Suprapubic skin (tissue), 4 donors: Measurements from ENCODE around the gene NFATC3.

Source experiments
- EP300 ChIP-seq: sonication (generic); formaldehyde crosslinking; IDR thresholded peaks from one replicate; pipeline ENCODE4 v1.6.1; 2017; ENCODE audit warnings: antibody characterized with exemption
- POLR2AphosphoS5 ChIP-seq, 3 donors: sonication (generic); formaldehyde crosslinking; IDR thresholded peaks; one replicate each; pipeline ENCODE4 v1.6.1; 2017; ENCODE audit warnings: antibody characterized with exemption in 3 of 3
- TF ChIP-seq, protein P1 (sequence below), 2 donors: fragments of 200-600 bp in 1 of 2; fragments of 450-650 bp in 1 of 2; sonication (generic) in 1 of 2; IDR thresholded peaks; one replicate each; pipeline ENCODE4 v1.5.1; 2016 to 2019; ENCODE audit warnings: antibody characterized with exemption in 2 of 2, mild to moderate bottlenecking in 1 of 2, moderate library complexity in 1 of 2

DNA sequence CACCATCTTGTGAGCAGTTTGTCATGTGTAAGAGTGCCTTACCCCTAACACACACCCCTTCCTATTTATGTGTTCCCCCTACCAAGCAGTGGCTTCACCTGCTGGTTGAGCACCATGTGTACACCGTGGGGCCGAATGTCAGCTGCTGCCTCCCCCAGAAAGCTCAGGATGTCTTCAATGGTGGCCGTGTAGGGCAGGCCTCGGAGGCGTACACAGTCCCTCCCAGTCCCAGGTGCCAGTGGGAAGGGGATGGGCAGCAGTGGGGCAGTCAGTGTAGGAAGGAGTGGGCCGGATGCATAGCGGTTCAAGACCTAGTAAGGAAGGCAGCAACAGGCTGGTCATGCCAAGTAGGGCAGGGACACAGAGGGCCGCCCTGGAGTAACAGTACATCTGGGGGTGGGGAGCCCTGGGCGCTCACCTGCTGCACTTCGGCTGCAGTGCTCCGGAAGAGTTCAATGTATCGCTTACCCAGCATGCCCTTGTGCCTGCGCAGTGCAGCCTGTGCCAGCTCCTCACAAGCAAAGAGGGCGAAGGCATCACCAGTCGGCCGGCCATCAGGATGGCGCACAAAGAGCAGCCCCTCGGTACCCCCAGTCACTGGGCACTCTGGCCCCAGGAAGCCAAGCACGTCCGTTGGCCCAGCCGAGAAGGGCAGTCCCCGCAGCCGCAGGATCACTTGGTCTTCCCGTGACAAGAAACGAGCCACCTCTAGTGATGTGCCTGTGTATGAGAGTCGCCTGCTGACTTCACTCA lies 146.4 kb downstream of the NFATC3 start:
- TF ChIP-seq EP300 (no peak), POLR2AphosphoS5 (IDR thresholded peaks at IDR 0.05) (no peak)
- TF ChIP-seq, protein P1, sequence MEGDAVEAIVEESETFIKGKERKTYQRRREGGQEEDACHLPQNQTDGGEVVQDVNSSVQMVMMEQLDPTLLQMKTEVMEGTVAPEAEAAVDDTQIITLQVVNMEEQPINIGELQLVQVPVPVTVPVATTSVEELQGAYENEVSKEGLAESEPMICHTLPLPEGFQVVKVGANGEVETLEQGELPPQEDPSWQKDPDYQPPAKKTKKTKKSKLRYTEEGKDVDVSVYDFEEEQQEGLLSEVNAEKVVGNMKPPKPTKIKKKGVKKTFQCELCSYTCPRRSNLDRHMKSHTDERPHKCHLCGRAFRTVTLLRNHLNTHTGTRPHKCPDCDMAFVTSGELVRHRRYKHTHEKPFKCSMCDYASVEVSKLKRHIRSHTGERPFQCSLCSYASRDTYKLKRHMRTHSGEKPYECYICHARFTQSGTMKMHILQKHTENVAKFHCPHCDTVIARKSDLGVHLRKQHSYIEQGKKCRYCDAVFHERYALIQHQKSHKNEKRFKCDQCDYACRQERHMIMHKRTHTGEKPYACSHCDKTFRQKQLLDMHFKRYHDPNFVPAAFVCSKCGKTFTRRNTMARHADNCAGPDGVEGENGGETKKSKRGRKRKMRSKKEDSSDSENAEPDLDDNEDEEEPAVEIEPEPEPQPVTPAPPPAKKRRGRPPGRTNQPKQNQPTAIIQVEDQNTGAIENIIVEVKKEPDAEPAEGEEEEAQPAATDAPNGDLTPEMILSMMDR (IDR thresholded peaks at IDR 0.05): no peak
